GM12878 (cell line): ENCODE measurements around the gene PRKAG3.

ENCODE experiments used
- EZH2 ChIP-seq: IDR thresholded peaks from 2 replicates; pipeline ENCODE4 v1.6.1; 2012; ENCODE audit warnings: low read depth, mild to moderate bottlenecking, control low read depth, inconsistent platforms, low read length, borderline replicate concordance; ENCODE audit not compliant: control insufficient read depth
- FOS ChIP-seq: IDR thresholded peaks from 3 replicates; pipeline ENCODE4 v1.6.1; 2011; ENCODE audit warnings: borderline replicate concordance; ENCODE audit not compliant: insufficient read length; ENCODE audit errors: extremely low read depth
- NFYB ChIP-seq: IDR thresholded peaks from 2 replicates; pipeline ENCODE4 v1.6.1; 2011; ENCODE audit warnings: low read depth, mild to moderate bottlenecking, low read length, improper control_type of control experiment, moderate library complexity; ENCODE audit not compliant: insufficient read depth
- POLR2A ChIP-seq: IDR thresholded peaks from 2 replicates; pipeline ENCODE4 v1.6.1; 2011; ENCODE audit warnings: low read depth, mild to moderate bottlenecking, low read length
- POLR2AphosphoS5 ChIP-seq: IDR thresholded peaks from 2 replicates; pipeline ENCODE4 v1.6.1; 2011; ENCODE audit warnings: mild to moderate bottlenecking, low read length, inconsistent platforms
- SP1 ChIP-seq: IDR thresholded peaks from one replicate; pipeline ENCODE4 v1.6.1; 2011; ENCODE audit warnings: low read depth, low read length
- SUPT20H ChIP-seq: IDR thresholded peaks from 2 replicates; pipeline ENCODE4 v1.6.1; 2011; ENCODE audit warnings: low read depth, mild to moderate bottlenecking, low read length, moderate library complexity, borderline replicate concordance; ENCODE audit not compliant: control insufficient read depth
- TF ChIP-seq, protein P1 (sequence below), 3 experiments: IDR thresholded peaks in 2 of 3; conservative IDR thresholded peaks in 1 of 3; 2 replicates each; pipeline ENCODE4 v1.5.1; 2011; ENCODE audit warnings: low read depth in 3 of 3, low read length in 3 of 3, mild to moderate bottlenecking in 3 of 3, control low read depth in 2 of 3, moderate library complexity in 2 of 3, inconsistent platforms in 1 of 3, mixed read lengths in 1 of 3; ENCODE audit not compliant: control insufficient read depth in 2 of 3, insufficient read depth in 1 of 3; ENCODE audit errors: extremely low read depth in 1 of 3
- TF ChIP-seq, protein P2 (sequence below): IDR thresholded peaks from 2 replicates; pipeline ENCODE4 v1.6.1; 2011; ENCODE audit warnings: borderline replicate concordance, low read depth, mild to moderate bottlenecking, moderate library complexity, mixed read lengths, low read length; ENCODE audit not compliant: insufficient read depth; ENCODE audit errors: extremely low read length
- TF ChIP-seq, protein P3 (sequence below): IDR thresholded peaks from 2 replicates; pipeline ENCODE4 v1.6.1; 2011; ENCODE audit warnings: low read depth, low read length, improper control_type of control experiment, borderline replicate concordance

DNA sequence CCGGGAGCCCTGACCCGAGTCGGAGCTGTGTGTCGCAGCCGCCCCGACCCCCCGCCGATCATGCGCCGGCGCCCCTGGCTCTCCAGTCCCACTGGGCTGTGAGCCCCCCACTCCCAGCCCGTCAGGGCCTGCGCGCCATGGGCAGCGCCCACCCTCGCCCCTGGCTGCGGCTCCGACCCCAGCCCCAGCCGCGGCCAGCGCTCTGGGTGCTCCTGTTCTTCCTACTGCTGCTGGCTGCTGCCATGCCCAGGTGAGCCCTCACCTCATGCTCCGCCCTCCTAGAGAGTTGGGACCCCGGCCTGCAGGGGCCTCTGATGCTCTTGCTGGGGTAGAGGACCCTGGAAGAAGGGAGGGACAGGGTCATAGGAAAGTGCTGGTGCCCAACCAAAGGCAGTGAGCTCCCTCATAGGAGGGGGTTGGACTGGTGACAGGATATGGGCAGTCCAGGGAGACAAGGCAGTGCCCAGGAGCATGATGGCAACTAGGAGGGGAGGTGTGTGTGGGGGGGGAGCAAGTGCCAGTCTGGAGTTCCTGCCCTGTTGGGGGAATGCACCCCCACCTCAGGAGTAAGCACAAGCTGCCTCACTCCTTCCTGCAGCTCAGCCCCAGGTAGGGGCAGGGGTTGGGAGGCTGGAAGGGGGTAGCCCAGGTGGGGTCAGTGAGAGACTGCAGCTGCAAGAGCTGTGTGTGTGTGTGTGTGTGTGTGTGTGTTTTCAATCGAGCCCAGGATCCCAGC is 49.4 kb upstream of the PRKAG3 start:
- TF ChIP-seq, protein P1, sequence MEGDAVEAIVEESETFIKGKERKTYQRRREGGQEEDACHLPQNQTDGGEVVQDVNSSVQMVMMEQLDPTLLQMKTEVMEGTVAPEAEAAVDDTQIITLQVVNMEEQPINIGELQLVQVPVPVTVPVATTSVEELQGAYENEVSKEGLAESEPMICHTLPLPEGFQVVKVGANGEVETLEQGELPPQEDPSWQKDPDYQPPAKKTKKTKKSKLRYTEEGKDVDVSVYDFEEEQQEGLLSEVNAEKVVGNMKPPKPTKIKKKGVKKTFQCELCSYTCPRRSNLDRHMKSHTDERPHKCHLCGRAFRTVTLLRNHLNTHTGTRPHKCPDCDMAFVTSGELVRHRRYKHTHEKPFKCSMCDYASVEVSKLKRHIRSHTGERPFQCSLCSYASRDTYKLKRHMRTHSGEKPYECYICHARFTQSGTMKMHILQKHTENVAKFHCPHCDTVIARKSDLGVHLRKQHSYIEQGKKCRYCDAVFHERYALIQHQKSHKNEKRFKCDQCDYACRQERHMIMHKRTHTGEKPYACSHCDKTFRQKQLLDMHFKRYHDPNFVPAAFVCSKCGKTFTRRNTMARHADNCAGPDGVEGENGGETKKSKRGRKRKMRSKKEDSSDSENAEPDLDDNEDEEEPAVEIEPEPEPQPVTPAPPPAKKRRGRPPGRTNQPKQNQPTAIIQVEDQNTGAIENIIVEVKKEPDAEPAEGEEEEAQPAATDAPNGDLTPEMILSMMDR (IDR thresholded peaks at IDR 0.05 in 2 of 3, conservative IDR thresholded peaks at IDR 0.05 in 1 of 3; ENCODE audit: control insufficient read depth in 2 of 3, extremely low read depth in 1 of 3, insufficient read depth in 1 of 3, low read depth in 3 of 3, low read length in 3 of 3): no peak
- TF ChIP-seq, protein P2, sequence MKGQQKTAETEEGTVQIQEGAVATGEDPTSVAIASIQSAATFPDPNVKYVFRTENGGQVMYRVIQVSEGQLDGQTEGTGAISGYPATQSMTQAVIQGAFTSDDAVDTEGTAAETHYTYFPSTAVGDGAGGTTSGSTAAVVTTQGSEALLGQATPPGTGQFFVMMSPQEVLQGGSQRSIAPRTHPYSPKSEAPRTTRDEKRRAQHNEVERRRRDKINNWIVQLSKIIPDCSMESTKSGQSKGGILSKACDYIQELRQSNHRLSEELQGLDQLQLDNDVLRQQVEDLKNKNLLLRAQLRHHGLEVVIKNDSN: no peak
- TF ChIP-seq NFYB (no peak), POLR2A (no peak), EZH2 (no peak), POLR2AphosphoS5 (no peak; the same call in 1 of the 2 replicates), SUPT20H (no peak), FOS (no peak), SP1 (no peak)
- TF ChIP-seq, protein P3, sequence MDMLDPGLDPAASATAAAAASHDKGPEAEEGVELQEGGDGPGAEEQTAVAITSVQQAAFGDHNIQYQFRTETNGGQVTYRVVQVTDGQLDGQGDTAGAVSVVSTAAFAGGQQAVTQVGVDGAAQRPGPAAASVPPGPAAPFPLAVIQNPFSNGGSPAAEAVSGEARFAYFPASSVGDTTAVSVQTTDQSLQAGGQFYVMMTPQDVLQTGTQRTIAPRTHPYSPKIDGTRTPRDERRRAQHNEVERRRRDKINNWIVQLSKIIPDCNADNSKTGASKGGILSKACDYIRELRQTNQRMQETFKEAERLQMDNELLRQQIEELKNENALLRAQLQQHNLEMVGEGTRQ: no peak
